Panc1 (cell line): Measurements from ENCODE around the gene GAL3ST3.

Experiments
- SIN3A ChIP-seq: IDR thresholded peaks from 2 replicates; pipeline ENCODE4 v1.6.1; 2012; ENCODE audit warnings: low read depth, mild to moderate bottlenecking, low read length, moderate library complexity, borderline replicate concordance; ENCODE audit not compliant: insufficient read depth
- TF ChIP-seq, protein P1 (sequence below): fragments of 450-650 bp; IDR thresholded peaks from 2 replicates; pipeline ENCODE4 v1.5.1; 2017; ENCODE audit warnings: mild to moderate bottlenecking

DNA sequence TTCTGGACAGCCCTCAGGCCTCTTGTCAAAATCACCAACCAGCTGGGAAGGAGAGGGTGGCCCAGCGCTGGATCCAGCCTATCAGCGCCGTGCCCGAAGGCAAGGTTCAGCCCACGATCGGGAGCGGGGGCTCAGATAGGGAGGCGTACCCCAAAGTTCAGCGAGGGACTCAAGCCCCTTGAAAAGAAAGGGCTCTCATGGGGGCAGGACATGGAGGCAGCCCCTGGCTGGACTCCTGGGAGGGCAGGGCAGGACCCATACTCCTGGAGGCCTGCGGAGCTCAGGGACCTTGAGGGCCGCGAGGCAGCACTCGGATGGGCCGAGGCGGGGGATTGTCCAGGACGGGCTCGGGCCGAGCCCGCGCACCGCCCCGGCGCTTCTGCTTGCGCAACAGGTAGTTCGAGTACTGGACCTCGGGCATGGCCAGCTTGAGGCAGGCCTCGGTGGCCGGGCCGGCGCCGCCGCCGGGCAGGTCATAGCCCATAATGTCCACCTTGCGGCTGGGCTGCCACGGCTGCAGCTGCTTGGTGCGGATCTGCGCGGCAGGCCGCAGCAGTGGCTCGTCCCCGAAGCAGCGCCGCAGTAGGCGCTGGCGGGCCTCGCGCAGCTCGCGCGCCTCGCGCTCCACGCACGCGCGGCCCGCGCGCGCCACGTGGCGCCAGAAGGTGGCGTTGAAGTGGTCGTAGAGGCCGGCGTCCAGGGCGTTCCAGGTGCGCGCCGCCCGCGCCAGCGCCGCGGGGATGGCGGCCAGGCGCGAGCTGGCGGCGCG lies 6.5 kb downstream of the GAL3ST3 start:
- TF ChIP-seq, protein P1, sequence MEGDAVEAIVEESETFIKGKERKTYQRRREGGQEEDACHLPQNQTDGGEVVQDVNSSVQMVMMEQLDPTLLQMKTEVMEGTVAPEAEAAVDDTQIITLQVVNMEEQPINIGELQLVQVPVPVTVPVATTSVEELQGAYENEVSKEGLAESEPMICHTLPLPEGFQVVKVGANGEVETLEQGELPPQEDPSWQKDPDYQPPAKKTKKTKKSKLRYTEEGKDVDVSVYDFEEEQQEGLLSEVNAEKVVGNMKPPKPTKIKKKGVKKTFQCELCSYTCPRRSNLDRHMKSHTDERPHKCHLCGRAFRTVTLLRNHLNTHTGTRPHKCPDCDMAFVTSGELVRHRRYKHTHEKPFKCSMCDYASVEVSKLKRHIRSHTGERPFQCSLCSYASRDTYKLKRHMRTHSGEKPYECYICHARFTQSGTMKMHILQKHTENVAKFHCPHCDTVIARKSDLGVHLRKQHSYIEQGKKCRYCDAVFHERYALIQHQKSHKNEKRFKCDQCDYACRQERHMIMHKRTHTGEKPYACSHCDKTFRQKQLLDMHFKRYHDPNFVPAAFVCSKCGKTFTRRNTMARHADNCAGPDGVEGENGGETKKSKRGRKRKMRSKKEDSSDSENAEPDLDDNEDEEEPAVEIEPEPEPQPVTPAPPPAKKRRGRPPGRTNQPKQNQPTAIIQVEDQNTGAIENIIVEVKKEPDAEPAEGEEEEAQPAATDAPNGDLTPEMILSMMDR, result no peak
- no peak for TF ChIP-seq SIN3A
